GM12801 (cell line): ENCODE data around the gene SLC11A2.

Experiments used
- TF ChIP-seq, protein P1 (sequence below): IDR thresholded peaks from one replicate; pipeline ENCODE4 v1.5.1; 2011; ENCODE audit warnings: control low read depth; ENCODE audit not compliant: insufficient read length; ENCODE audit errors: extremely low read depth

The SLC11A2 gene

DNA sequence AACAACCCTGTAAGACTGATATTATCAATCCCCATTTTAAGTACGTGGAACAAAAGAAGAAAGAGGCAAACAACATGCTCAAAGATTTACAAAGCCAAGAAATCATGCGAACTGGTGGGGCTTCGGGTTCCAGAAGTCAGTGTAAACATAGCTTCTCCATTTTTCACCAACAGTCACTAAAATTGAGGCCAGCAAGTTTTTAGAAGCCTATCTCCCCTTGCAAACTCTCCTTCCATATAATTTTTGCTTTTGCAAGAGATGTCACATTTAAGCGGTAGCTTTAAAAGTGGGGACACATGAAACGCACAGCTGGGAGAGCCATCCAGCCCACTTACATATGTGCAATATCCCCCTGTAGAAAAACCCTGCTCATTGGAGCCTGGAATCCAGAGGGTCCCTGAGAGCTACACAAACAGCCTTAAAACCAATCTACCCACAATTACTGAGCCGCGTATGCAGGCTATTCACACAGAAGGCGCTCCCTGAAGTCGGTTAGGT, 797 bp downstream of the SLC11A2 start:
- TF ChIP-seq, protein P1, sequence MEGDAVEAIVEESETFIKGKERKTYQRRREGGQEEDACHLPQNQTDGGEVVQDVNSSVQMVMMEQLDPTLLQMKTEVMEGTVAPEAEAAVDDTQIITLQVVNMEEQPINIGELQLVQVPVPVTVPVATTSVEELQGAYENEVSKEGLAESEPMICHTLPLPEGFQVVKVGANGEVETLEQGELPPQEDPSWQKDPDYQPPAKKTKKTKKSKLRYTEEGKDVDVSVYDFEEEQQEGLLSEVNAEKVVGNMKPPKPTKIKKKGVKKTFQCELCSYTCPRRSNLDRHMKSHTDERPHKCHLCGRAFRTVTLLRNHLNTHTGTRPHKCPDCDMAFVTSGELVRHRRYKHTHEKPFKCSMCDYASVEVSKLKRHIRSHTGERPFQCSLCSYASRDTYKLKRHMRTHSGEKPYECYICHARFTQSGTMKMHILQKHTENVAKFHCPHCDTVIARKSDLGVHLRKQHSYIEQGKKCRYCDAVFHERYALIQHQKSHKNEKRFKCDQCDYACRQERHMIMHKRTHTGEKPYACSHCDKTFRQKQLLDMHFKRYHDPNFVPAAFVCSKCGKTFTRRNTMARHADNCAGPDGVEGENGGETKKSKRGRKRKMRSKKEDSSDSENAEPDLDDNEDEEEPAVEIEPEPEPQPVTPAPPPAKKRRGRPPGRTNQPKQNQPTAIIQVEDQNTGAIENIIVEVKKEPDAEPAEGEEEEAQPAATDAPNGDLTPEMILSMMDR = no peak

DNA sequence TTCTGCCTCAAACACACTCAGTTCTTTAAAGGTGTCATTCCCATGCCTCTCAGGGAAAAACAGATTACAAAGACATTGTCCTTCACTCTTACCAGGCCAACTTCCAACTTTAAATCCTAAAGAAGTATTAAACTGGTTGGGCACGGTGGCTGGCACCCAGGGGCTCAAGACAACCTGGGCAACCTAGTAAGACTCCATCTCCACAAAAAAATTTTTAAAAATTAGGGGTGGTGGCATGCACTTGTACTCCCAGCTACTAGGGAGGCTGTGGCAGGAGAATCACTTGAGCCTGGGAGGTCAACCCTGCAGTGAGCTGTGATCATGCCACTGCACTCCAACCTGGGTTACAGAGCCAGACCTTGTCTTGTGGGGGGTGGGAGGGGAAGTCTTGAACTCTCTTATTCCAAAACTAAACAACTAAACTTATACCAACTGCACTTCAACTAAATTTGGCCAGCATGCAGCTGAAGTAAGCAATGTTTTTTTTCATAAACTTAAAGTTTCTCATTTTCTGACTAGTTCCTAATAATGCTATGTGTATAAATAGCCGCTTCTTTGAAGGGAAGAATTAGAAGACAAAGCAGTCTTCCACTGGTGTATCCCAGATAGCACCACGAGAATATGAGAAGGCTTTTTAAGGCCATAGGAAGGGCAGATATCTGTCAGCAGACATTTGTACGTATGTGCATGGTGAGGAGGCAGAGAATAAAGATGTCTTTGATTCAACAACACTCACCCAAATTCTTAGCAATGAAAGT, 2.4 kb downstream of the SLC11A2 start:
- TF ChIP-seq, protein P1 = no peak

DNA sequence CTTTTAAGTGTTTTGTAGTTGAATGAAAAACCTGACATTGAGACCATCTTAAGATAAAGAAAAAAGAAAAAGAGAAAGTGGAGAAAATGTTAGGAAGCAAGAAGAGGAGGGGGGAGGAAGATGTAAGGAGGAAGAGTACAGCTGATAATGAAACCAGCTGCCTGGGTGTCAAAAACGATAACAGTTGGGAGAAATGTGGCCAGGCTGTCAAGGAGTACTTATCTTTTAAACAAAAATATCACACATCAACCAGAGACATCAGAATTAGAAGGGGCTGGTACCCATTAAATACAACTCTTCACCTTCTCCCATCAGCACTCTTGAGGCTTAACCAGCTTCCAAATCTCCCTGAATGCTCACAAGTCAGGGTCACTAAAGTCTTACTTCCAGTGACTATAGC, 4.5 kb downstream of the SLC11A2 start:
- TF ChIP-seq, protein P1 = no peak

DNA sequence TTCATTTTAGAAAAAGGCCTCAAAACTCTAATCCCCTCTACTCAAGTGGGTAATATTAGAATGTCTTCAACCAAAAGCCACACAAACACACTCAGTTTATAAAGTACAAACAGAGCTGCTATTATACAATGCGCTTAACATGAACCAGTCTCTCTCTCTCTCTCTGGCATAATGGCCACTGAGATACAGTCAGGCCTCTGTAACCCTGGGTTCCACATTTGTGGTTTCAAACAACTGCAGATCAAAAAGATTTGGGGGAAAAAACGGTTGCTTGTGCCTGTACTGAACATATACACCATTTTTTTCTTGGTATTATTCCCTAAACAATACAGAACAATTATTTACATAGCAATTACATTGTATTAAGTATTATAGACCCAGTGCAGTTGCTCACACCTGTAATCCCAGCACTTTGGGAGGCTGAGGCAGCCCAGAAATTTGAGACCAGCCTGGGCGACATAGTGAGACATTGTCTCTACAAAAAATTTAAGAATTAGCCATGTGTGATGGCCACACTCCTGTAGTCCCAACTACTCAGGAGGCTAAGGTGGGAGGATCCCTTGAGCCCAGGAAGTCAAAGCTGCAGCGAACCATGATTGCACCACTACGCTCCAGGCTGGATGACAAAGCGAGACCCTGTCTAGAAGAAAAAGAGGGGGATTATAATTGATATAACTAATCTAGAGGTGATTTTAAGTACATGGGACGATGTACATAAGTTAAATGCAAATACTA, 5.6 kb downstream of the SLC11A2 start:
- TF ChIP-seq, protein P1 = no peak

DNA sequence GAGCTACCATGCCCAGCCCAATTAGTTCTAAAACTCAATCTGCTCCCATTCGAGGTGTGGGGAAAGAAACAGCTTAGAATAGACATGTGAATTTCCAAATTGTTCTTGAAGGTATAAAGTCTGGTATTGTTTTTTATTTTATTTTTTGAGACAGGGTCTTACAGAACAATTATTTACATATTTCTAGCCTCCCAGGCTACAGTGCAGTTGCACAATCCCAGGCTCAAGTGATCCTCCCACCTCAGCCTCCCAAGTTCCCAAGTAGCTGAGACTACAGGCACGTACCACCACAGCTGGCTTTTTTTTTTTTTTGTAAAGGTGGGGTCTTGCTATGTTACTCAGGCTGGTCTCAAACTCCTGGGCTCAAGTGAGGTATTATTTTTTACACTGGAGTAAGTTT, 6.3 kb downstream of the SLC11A2 start:
- TF ChIP-seq, protein P1 = no peak

DNA sequence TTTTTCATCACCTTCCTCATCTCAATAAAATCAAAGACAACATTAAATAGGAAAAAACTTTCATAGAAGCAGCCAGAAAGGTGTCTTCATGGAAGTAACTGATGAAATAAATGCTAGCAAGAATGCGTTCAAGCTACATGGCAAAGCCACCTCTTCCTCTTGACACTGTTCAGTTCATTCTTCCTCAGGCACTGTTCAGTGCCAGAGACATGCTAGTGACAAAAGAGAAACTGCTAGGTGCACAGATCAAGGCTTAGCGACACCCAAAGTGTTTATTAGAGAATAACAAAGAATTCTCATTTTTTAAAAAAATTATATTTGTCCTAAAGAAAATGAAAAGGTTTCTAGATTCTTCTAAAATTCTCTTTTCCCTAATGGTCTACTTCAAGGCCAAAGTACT, 7.2 kb downstream of the SLC11A2 start:
- TF ChIP-seq, protein P1 = no peak

DNA sequence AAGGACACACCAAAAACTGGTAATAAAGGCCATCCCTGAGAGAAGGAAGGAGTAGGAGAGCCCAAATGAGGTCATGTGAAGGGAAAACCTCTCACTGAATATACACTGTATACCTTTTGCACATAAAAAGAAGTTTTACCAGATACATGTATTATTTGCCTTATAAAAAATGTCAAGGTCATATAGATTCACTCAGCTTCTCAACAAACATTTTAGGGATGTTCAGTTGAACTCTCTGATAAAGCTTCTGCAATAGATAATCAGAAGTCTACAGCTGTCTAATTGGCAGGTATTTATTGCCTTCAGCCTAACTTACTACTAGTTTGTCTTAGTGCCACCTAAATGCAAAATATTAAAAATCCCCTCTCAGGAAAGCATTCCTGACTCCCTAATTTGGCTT, 8.7 kb downstream of the SLC11A2 start:
- TF ChIP-seq, protein P1 = no peak
